Muscle of back (tissue), 11 donors: ENCODE measurements around the gene AGT. TPM values are rescaled to one million over a fixed set of nuclear protein-coding genes. Genes with fewer than 3 reads are reported as not detected.
A peak's percentile ranks its signal among the peaks of the same experiment; 100 is the strongest.
"Not testable (repeated sequence)": the region's sequence is repeated elsewhere in the genome, so short reads cannot be mapped to it uniquely, and the experiment has no call there.

Source experiments
- DNase-seq, 3 donors: peaks; one replicate each; pipeline versions ENCODE4 v3.0.0 to v3.0.0-alpha.2; 2013
- polyA plus RNA-seq, 10 donors: library from polyadenylated mRNA; unstranded; fragments of 120-200 nt; gene quantifications; one replicate each; pipeline ENCODE4 v1.2.1, GENCODE V29; 2013; ENCODE audit not compliant: insufficient read length in 10 of 10

The AGT gene
- polyA plus RNA-seq, 10 donors = 3.3 to 22.0 (median 12.9) TPM

GRCh38 chr1:230708631-230709580, 5.0 kb downstream of the AGT start:
- no peak for DNase-seq

DNA sequence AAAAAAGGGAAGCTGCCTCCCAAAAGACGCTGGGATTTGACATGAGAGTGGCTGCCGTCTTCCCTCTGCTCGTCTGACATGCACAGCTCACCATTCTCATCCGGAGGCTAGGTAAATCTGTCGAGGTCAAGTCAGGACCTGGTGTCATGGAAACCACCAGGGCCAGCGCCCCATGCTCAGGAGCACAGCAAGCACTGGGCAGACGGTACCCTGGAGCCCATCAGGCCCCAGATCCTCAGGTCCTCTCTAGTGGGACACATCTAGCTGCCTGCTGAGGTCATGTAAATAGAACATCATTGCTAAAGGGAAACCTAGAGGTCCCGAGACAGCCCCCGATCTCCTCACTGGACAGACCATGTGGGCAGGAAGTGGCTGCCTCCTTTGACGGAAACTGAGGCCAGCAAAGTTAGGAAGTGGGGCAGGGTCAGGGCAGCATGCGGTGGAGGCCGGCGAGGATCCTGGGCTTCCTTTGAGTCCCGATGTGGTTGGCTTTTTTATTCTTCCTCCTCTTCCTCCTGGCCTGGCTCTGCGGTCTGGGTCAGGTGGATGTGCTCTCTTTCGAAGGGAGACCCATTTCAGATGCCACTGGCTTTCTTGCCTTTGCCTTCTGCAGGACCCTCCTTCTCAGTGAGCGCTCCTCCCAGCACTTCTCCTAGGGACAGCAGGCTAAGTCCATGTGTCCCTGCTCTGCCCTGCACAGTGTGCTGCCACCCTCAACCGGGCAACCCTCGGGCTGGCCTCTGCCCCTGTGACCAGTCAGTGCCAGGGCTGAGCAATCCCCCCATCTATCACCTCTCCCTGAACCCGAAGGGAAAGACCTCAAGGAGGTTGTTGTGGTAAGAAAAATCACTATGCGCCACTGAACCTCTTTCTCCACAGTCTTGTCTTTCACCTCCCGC, 5.9 kb downstream of the AGT start:
- DNase-seq = no peak

DNA sequence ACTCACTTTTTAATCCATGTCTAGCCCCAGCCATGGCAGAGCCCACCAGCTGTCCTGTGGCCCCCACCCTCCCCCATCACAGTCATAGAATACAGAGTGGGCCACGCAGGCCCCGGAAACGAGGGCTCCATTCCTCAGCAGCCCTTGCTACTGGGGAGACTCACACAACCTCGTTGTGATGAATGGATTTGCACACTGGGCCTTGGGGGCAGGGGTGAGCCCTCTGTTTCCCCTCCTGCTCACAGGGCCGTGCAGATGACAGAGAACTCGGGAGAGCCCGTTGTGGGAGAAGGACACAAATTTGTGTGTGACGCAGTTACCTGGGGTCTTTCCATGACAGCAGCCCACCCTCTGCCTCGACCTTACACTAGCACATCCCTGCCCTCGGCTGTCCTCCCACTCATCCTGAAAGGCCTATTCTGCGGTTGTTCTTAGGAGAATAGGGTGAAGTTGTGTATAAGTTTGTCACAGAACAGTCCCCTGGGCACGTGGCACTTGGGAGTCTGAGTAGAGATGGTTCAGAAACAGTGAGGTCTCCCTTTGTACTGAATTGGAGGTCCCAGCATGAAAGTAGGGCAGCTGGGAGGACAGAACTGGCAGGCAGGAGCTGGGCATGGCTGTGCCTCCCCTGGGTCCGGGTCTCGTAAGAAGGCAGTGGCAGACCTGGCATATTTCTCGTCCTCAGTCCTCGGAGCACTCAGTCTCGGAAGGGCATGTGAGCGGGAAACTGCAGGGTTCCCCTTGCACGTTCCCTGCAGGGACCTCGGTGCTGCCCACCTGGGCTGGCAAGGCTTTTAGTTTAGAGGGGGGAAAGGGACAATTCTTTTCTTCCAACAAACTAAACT, 6.8 kb downstream of the AGT start:
- DNase-seq = no peak

DNA sequence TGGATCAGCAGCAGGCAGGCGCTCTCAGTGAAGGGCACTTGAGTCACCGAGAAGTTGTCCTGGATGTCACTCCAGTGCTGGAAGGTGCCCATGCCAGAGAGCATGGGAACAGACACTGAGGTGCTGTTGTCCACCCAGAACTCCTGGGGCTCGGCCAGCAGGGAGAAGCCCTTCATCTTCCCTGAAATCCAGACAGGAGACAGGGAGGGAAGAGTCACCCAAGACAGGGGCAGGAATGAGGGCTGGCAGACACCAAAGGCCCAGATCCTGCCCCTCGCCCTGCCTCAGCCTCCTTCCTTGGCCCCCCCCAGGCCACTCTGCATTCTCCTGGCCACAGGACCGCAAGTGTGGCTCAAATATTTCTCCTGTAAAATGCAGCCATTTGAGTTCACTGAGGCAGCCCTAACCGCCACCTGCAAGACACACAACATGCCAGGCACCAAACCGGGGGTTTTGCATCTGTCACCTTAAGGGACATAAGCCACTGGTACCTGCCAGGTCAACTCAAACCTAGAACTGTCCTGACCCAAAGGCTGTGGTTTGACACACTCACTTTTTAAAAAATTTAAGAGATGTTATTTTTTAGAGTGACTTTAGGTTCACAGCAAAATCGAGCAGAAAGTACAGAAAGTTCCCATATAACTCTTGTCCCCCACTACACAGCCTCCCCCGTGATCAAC, 7.8 kb downstream of the AGT start:
- no peak for DNase-seq

DNA sequence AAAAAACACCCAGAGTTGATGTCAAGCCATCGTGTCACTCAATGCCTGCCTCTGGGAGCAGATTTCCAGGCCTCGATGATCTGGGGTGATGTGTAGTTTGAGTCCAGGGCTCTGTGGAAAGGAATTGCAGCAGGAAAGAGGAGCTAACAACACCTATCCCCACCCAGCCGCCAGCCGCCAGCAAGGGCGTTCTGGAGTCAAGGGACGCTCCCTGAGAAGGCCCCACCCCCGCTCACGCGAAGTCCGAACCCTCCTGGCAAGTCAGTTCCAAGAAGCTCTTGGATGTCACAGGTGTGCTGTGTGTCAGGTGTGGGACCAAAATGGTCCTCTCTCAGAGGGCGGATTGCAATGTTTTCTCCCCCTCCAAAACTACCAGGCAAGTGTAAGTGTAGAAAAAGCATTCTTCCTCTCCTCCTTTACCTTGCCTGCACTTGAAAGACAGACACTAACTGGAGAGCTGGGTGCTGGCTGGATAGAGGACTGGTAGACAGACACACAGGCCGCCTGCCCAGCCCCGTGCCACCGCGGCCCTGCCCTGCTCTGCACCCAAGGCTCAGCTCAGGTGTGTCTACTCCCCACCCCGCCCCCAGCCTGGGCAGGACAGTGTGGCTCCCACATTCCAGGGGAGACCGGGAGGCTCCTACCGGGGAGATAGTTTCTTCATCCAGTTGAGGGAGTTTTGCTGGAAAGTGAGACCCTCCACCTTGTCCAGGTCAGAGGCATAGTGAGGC, 8.5 kb downstream of the AGT start:
- no peak for DNase-seq

DNA sequence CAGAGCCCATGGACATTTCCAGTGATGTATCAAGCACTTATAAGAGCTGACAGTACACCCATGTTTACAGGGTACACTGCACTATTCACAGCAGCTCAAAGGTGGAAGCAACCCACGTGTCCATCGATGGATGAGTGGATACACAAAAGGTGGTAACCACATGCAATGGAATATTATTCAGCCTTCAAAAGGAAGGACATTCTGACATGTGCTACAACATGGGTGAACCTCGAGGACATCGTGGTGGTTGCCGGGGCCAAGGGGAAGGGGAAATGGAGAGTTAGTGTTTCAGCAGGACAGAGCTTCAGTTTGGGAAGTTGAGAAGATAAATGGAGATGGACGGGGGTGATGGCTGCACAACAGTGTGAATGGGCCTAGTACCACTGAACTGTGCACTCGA, 9.1 kb downstream of the AGT start:
- no peak for DNase-seq

DNA sequence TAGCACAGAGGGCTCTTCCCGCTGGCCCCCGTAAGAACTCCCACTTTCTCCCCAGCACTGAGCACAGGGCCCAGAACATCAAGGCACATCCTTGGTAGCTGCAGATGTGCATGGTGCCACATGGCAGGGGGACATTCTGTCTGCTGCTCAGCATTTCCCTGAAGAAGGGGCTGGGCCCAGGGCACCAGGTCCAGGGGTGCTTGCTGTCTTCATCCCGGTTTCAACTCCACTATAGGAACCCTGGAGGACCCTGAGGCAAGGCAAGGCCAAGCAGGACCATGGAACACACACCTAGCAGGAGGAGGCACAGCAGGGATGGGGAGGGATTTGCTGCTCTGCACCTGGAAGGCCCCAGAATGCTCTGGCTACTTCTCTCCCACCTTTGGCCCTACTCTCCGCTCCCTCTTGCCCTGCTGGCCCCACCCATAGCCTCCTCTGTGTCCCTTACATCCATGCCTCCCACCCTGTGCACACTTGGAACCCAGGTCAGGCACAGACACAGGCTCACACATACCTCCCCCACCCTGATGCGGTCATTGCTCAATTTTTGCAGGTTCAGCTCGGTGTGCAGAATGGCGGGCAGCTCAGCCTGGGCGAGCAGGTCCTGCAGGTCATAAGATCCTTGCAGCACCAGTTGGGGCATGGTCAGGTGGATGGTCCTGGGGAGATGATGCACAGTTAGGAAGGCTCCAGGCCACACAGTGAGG, 10.1 kb downstream of the AGT start:
- DNase-seq = no peak

DNA sequence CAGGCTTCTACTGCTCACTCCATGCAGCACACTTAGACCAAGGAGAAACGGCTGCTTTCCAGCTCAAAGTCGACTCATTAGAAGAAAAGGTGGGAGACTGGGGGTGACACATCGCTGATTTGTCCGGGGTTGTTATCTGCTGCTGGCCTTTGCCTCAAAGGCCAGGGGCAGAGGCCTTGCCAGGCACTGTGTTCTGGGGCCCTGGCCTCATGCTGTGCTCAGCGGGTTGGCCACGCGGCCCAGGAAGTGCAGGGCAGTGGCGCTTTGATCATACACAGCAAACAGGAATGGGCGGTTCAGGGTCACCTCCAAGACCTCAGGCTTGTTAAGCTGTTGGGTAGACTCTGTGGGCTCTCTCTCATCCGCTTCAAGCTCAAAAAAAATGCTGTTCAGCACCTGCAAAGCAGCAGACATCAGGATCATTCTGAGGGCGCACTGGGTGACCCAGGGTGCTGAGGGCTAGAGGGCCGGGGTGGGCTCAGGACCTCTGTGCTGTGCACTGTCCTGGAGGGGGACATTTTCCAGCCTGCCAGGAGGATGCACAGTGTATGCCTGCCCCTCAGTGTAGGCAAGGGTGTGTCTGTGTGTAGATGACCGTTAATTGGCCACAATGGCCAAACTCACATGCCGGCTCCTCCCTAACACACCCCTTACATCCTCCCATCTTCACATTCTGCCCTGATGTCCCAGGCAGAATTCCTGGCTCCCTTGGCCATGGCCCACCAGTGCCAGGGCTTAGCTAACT, 10.8 kb downstream of the AGT start:
- DNase-seq = no peak

DNA sequence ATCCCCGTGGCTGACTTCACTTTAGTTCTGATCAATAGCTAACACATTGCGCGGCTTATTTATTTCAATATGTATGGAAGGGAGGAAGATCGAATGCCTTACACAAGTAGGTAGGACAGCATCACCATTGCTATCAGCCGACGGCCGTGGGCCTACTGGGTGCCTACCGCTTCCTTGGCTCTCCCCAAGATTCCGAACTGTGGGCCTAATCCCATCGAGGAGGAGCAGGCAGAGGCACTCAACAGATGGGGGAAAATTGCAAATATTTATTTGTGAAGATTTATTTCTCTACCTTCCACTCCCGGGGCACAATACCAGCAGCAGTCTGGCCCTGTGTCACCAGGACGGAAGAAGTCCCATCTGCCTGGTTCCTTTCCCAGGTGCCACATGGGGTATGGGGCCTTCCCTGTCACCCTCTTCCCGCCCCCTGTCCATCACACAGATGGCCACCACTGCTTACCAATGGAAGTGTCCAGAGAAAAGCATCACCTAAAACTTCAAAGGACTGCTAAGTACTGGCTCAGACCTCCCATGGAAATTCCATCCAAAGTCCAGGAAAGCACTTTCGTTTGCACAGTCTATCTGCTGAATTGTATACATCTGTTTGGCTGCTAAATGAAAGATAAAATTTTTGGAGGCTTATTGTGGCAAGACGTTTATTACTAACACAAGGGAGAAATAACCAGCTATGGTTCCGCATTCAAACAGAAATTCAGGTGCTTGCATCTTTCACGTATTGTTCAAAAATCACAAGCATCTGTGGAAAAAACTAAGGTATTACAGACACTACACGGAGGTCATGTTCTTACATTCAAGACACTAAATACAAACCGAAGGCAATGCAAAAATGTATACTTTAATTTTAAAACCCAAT, 11.8 kb downstream of the AGT start:
- DNase-seq = no peak

- DNase-seq = no peak
Observed at GRCh38 chr1:230701434-230701833, 12.5 kb downstream of the AGT start.

DNA sequence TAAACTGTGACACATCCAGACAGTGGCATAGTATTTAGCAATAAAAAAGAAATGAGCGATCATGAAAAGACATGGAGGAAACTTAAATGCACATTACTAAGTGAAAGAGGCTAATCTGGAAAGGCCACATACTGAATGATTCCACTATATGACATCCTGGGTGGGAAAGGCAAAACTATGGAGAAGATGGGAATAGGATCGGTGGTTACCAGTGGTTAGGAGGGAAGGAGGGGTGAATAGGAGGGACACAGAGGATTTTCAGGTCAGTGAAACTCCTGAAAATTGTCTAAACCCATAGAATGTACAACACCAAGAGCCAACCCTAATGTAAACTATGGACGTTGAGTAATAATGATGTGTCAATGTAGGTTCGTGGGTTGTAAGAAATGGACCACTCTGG, 13.8 kb downstream of the AGT start:
- no peak for DNase-seq

GRCh38 chr1:230699716-230700115, 14.2 kb downstream of the AGT start:
- no peak for DNase-seq

GRCh38 chr1:230698964-230699363, 15.0 kb downstream of the AGT start:
- DNase-seq = not testable (repeated sequence)

GRCh38 chr1:230698130-230698529, 15.8 kb downstream of the AGT start:
- DNase-seq = no peak

DNA sequence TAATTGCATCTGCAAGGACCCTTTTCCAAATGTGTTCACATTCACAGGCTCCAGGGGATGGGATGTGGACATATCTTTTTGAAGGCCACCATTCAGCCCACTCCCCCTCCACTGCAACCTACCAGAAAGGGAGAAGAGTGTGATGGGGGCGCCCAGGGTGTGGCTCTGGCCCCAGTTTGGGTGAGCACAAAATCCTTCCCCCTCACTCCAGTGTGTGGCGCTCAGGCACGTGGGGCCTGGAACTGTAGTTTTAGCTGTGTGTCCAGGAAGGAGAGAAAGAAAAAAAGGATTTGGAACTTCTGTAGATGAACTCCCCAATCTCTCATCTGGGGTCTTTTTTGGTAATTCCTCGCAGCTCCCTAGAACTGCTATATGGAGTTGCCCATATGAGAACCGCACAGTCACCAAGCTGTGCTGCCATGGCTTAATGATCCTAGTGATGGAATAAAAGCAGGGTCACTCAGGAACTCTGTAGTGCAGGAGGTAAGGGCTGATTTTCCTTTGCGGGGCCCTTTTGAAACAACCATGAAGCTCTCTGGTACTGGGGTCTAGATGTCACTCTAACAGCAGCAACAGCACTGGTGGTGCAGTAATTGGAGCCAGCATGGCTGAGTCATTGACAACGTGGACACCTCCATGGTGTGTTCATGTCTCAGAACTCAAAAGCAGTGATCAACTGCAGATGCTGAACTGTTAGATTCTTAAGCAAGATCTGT, 17.0 kb downstream of the AGT start:
- no peak for DNase-seq

DNA sequence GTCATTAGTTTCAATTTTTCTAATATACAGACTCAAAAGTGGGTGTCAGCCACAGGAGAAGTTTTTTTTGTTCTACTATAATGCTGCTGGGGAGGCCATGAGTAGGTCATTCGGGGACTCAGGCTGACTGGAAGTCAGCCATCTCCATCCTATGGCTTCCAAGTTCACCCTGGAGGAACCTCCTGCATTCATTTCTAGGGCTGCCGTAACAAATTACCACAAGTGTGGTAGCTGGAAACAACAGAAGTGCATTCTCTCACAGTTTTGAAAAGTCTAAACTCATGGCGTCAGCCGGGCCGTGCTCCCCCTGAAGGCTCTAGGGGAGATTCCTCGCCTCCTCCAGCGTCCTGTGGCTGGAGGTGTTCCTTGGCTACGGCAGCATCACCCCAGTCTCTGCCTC, 17.7 kb downstream of the AGT start:
- peak in 1 of 3 donors; percentile 25 for DNase-seq

- no peak for DNase-seq
Observed at GRCh38 chr1:230694991-230695390, 18.9 kb downstream of the AGT start.
